Neural cell (in vitro differentiated cells): Measurements from ENCODE around the gene CNKSR2. TPM values are rescaled to one million over a fixed set of nuclear protein-coding genes. Genes with fewer than 3 reads are reported as not detected.

Experiments
- H2AFZ ChIP-seq: fragments of 200-600, 300-800 bp; sonication (generic), shearing (Covaris generic); 2 replicates; pipeline ENCODE4 v1.6.0; 2014; ENCODE audit warnings: low read depth, mild to moderate bottlenecking, antibody characterized with exemption, low read length, moderate library complexity
- H3F3A ChIP-seq: fragments of 200-600 bp; shearing (Covaris generic); 2 replicates; pipeline ENCODE4 v1.6.1; 2016; ENCODE audit warnings: mild to moderate bottlenecking, moderate library complexity, mixed read lengths, antibody characterized with exemption, low read length; ENCODE audit not compliant: insufficient read depth, poor library complexity, severe bottlenecking
- H3K27ac ChIP-seq: fragments of 200-600, 300-800 bp; sonication (generic), shearing (Covaris generic); 2 replicates; pipeline ENCODE4 v1.5.1; 2014; ENCODE audit warnings: mild to moderate bottlenecking, low read length, moderate library complexity
- H3K27me3 ChIP-seq: fragments of 300-800, 200-600 bp; sonication (generic), shearing (Covaris generic); 2 replicates; pipeline ENCODE4 v1.6.0; 2014; ENCODE audit warnings: mild to moderate bottlenecking, low read depth, low read length, moderate library complexity; ENCODE audit not compliant: insufficient read depth
- H3K36me3 ChIP-seq: fragments of 300-800, 200-600 bp; sonication (generic), shearing (Covaris generic); 2 replicates; pipeline ENCODE4 v1.5.1; 2014; ENCODE audit warnings: mild to moderate bottlenecking, antibody characterized with exemption, low read length, moderate library complexity; ENCODE audit not compliant: insufficient read depth
- H3K4me2 ChIP-seq: fragments of 300-800, 200-600 bp; sonication (generic), shearing (Covaris generic); 2 replicates; pipeline ENCODE4 v1.6.0; 2014; ENCODE audit warnings: mild to moderate bottlenecking, low read length
- H3K4me3 ChIP-seq: fragments of 300-800, 200-600 bp; sonication (generic), shearing (Covaris generic); 2 replicates; pipeline ENCODE4 v1.5.1; 2014; ENCODE audit warnings: mild to moderate bottlenecking, low read length, moderate library complexity
- H3K79me2 ChIP-seq: fragments of 200-600 bp; shearing (Covaris generic); replicated peaks from 2 replicates; pipeline ENCODE4 v1.6.0; 2014; ENCODE audit warnings: mild to moderate bottlenecking, low read length, moderate library complexity; ENCODE audit not compliant: insufficient read depth
- H3K9ac ChIP-seq: fragments of 300-800, 200-600 bp; sonication (generic), shearing (Covaris generic); 2 replicates; pipeline ENCODE4 v1.6.1; 2016; ENCODE audit warnings: mild to moderate bottlenecking, low read length, mixed read lengths
- H3K9me2 ChIP-seq: fragments of 200-600 bp; shearing (Covaris generic); 2 replicates; pipeline ENCODE4 v1.6.1; 2016; ENCODE audit warnings: mild to moderate bottlenecking, low read length, mixed read lengths; ENCODE audit not compliant: insufficient read depth
- H3K9me3 ChIP-seq: fragments of 200-600, 300-800 bp; sonication (generic), shearing (Covaris generic); 2 replicates; pipeline ENCODE4 v1.6.1; 2016; ENCODE audit warnings: mild to moderate bottlenecking, mixed run types, low read length, moderate library complexity, mixed read lengths
- H4K20me1 ChIP-seq: fragments of 200-600 bp; shearing (Covaris generic); 2 replicates; pipeline ENCODE4 v1.6.1; 2016; ENCODE audit warnings: mild to moderate bottlenecking, mixed run types; ENCODE audit not compliant: insufficient read depth
- EP300 ChIP-seq: fragments of 450-650 bp; conservative IDR thresholded peaks from 2 replicates; pipeline ENCODE4 v1.6.1; 2014; ENCODE audit warnings: antibody characterized with exemption, mild to moderate bottlenecking, moderate library complexity; ENCODE audit not compliant: poor library complexity, severe bottlenecking
- EZH2 ChIP-seq: fragments of 200-600, 300-800 bp; shearing (Covaris generic), sonication (generic); IDR thresholded peaks from 2 replicates; pipeline ENCODE4 v1.6.1; 2014; ENCODE audit warnings: antibody characterized with exemption, low read length, borderline replicate concordance, mild to moderate bottlenecking; ENCODE audit not compliant: insufficient read depth, poor library complexity, severe bottlenecking
- MXI1 ChIP-seq: fragments of 450-650 bp; conservative IDR thresholded peaks from 2 replicates; pipeline ENCODE4 v1.6.1; 2014; ENCODE audit warnings: antibody characterized with exemption, mild to moderate bottlenecking; ENCODE audit not compliant: poor library complexity, severe bottlenecking
- POLR2AphosphoS5 ChIP-seq: IDR thresholded peaks from 2 replicates; pipeline ENCODE4 v1.6.1; 2012
- RAD21 ChIP-seq: fragments of 450-650 bp; conservative IDR thresholded peaks from 2 replicates; pipeline ENCODE4 v1.6.1; 2014; ENCODE audit warnings: antibody characterized with exemption, mild to moderate bottlenecking, moderate library complexity
- SMC3 ChIP-seq: fragments of 450-650 bp; conservative IDR thresholded peaks from 2 replicates; pipeline ENCODE4 v1.6.1; 2014; ENCODE audit warnings: antibody characterized with exemption, mild to moderate bottlenecking, moderate library complexity; ENCODE audit not compliant: poor library complexity
- TAF1 ChIP-seq: IDR thresholded peaks from 2 replicates; pipeline ENCODE4 v1.6.1; 2012; ENCODE audit warnings: low read depth
- polyA plus RNA-seq: library from polyadenylated mRNA; depleted of rRNA; stranded (reverse); fragments of >200 nt; gene quantifications from 2 replicates; pipeline ENCODE4 v1.2.3, GENCODE V29; 2014
- TF ChIP-seq, protein P1 (sequence below): fragments of 450-650 bp; IDR thresholded peaks from 2 replicates; pipeline ENCODE4 v1.5.1; 2014; ENCODE audit warnings: antibody characterized with exemption, mild to moderate bottlenecking, moderate library complexity; ENCODE audit not compliant: poor library complexity, severe bottlenecking
- TF ChIP-seq, protein P2 (sequence below): IDR thresholded peaks from 2 replicates; pipeline ENCODE4 v1.6.1; 2012; ENCODE audit warnings: borderline replicate concordance

CNKSR2 gene
- polyA plus RNA-seq, 1 donor from 2014 or later, result 31.1 TPM

DNA sequence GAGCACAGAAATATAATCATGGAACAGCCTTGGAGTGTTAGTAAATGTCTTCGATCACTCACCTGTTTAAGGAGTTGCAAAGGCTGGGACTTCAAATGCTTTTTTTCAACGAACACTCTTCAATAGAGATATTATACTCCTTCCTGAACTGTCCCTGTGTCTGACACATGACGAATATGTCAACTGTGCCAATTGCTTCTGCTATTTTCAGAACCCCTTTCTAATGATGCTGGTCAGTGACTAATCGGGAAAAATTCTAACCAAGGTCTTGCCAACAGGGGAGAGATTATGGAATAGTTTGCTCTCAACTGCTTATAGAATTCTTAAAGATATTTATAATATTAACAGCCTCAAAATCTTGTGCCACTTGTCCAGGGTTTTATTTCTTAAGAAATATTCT lies 292.5 kb downstream of the CNKSR2 start:
- Histone ChIP-seq H3K4me3 (no peak overlapping the region), H3K9me2 (no peaks in the 10 kb centered on the region), H2AFZ (no peak overlapping the region), H3K27ac (no peak overlapping the region), H3K4me2 (no peak overlapping the region), H4K20me1 (no peaks in the 10 kb centered on the region), H3F3A (no peaks in the 10 kb centered on the region), H3K27me3 (no peaks in the 10 kb centered on the region), H3K79me2 (no peaks in the 10 kb centered on the region), H3K9me3 (no peaks in the 10 kb centered on the region), H3K9ac (no peak overlapping the region), H3K36me3 (no peaks in the 10 kb centered on the region)
- TF ChIP-seq EP300, result no peak
- TF ChIP-seq, protein P1, sequence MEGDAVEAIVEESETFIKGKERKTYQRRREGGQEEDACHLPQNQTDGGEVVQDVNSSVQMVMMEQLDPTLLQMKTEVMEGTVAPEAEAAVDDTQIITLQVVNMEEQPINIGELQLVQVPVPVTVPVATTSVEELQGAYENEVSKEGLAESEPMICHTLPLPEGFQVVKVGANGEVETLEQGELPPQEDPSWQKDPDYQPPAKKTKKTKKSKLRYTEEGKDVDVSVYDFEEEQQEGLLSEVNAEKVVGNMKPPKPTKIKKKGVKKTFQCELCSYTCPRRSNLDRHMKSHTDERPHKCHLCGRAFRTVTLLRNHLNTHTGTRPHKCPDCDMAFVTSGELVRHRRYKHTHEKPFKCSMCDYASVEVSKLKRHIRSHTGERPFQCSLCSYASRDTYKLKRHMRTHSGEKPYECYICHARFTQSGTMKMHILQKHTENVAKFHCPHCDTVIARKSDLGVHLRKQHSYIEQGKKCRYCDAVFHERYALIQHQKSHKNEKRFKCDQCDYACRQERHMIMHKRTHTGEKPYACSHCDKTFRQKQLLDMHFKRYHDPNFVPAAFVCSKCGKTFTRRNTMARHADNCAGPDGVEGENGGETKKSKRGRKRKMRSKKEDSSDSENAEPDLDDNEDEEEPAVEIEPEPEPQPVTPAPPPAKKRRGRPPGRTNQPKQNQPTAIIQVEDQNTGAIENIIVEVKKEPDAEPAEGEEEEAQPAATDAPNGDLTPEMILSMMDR, result no peak
- TF ChIP-seq, protein P2, sequence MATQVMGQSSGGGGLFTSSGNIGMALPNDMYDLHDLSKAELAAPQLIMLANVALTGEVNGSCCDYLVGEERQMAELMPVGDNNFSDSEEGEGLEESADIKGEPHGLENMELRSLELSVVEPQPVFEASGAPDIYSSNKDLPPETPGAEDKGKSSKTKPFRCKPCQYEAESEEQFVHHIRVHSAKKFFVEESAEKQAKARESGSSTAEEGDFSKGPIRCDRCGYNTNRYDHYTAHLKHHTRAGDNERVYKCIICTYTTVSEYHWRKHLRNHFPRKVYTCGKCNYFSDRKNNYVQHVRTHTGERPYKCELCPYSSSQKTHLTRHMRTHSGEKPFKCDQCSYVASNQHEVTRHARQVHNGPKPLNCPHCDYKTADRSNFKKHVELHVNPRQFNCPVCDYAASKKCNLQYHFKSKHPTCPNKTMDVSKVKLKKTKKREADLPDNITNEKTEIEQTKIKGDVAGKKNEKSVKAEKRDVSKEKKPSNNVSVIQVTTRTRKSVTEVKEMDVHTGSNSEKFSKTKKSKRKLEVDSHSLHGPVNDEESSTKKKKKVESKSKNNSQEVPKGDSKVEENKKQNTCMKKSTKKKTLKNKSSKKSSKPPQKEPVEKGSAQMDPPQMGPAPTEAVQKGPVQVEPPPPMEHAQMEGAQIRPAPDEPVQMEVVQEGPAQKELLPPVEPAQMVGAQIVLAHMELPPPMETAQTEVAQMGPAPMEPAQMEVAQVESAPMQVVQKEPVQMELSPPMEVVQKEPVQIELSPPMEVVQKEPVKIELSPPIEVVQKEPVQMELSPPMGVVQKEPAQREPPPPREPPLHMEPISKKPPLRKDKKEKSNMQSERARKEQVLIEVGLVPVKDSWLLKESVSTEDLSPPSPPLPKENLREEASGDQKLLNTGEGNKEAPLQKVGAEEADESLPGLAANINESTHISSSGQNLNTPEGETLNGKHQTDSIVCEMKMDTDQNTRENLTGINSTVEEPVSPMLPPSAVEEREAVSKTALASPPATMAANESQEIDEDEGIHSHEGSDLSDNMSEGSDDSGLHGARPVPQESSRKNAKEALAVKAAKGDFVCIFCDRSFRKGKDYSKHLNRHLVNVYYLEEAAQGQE, result no peak
- TF ChIP-seq EZH2, result no peak
- TF ChIP-seq RAD21, result no peak
- TF ChIP-seq TAF1, result no peak
- no peak for TF ChIP-seq MXI1
- TF ChIP-seq POLR2AphosphoS5, result no peak
- no peak for TF ChIP-seq SMC3

DNA sequence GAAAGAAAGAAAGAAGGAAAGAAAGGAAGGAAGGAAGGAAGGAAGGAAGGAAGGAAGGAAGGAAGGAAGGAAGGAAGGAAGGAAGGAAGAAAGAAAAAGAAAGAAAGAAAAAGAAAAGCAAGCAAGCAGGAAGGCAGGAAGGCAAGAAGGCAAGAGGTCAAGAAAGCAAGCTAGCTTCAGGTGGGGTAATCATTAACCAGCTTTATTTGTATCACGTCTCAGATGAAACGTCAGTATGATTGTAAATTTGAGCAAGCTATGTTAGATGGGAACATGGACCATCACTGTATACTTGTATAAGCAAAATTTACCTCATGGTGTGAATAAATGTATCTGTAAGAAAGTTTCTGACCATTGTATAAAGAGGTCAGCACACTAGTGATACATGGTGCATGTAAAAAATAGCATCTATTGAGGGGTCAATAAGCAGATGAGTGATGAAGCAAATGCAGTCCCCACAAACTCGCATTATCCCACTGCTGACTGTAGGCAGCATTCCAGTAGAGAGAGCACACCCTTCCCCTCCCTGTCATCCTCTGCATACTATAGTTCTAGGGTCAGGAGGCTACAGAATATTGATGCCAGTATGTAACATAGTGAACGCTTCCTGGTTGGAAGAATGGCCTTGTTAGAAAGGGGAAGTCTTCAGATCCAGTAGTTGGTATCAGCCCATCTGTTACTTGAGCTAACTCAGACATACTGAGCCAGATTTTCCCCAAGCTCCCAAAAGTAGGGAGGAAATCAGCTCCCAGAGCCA lies 300.4 kb downstream of the CNKSR2 start:
- H3K27me3 ChIP-seq, result no peaks in the 10 kb centered on the region
- no peaks in the 10 kb centered on the region for H3K9me2 ChIP-seq

More for the DNA sequence above, 300.4 kb downstream of the CNKSR2 start:
- Histone ChIP-seq H3K27ac (no peak overlapping the region), H3K4me2 (no peak overlapping the region), H3K9me3 (no peaks in the 10 kb centered on the region), H3K4me3 (no peak overlapping the region), H3K36me3 (no peaks in the 10 kb centered on the region), H4K20me1 (no peaks in the 10 kb centered on the region), H2AFZ (no peak overlapping the region), H3K9ac (no peak overlapping the region), H3K79me2 (no peaks in the 10 kb centered on the region), H3F3A (no peaks in the 10 kb centered on the region)
- no peak for TF ChIP-seq SMC3
- TF ChIP-seq MXI1, result no peak
- TF ChIP-seq, protein P2, result no peak
- TF ChIP-seq RAD21, result no peak
- TF ChIP-seq, protein P1, result no peak
- TF ChIP-seq EP300, result no peak
- TF ChIP-seq TAF1, result no peak
- TF ChIP-seq EZH2, result no peak
- no peak for TF ChIP-seq POLR2AphosphoS5
